Mesothelial cell of epicardium (in vitro differentiated cells): ENCODE results near the gene RORB. TPM values are rescaled to one million over a fixed set of nuclear protein-coding genes. Genes with fewer than 3 reads are reported as not detected.

ENCODE experiments used
- DNase-seq, 2 experiments: peaks; one replicate each; pipeline ENCODE4 v3.0.0; 2021; ENCODE audit warnings: low spot score in 2 of 2; ENCODE audit not compliant: unreplicated experiment in 2 of 2
- H3K27ac Mint-ChIP-seq: 2 replicates; pipeline ENCODE4 v1.8.0; 2021; ENCODE audit warnings: mixed read lengths
- H3K27me3 Mint-ChIP-seq: 2 replicates; pipeline ENCODE4 v1.8.0; 2021; ENCODE audit warnings: low read depth, mixed read lengths
- H3K36me3 Mint-ChIP-seq: 2 replicates; pipeline ENCODE4 v1.8.0; 2021; ENCODE audit warnings: mixed read lengths
- H3K4me1 Mint-ChIP-seq: 2 replicates; pipeline ENCODE4 v1.8.0; 2021; ENCODE audit warnings: mixed read lengths
- H3K4me3 Mint-ChIP-seq: 2 replicates; pipeline ENCODE4 v1.8.0; 2021; ENCODE audit warnings: mild to moderate bottlenecking, moderate library complexity, mixed read lengths
- H3K9me3 Mint-ChIP-seq: 2 replicates; pipeline ENCODE4 v1.8.0; 2021; ENCODE audit warnings: mixed read lengths
- CTCF ChIP-seq: fragments of 200-600 bp; sonication (generic); IDR thresholded peaks from one replicate; pipeline ENCODE4 v1.5.0; 2021; ENCODE audit warnings: antibody characterized with exemption; ENCODE audit not compliant: unreplicated experiment
- total RNA-seq: library from RNA; stranded (reverse); gene quantifications from 3 replicates; pipeline ENCODE4 v1.2.1, GENCODE V29; 2021

RORB gene
- 0.16 to 0.43 TPM (median 0.38 TPM) in 3 replicates for total RNA-seq

GRCh38 chr9:74496819-74497747 lies at the start of gene RORB:
TSS of gene RORB (plus strand) at chr9:74497335. CDS start at chr9:74497977, 642 bp downstream.
- no peaks in the 10 kb centered on the region for H3K9me3 Mint-ChIP-seq
- peaks cover 30% of the 10 kb centered on the region for H3K4me1 Mint-ChIP-seq
- no peak for TF ChIP-seq CTCF
- peak in 1 of 2 experiments; percentile 61 for DNase-seq
- peak within 1 kb of the TSS; percentile 75 for H3K4me3 Mint-ChIP-seq
- no peaks in the 10 kb centered on the region for H3K36me3 Mint-ChIP-seq
- peak within 1 kb of the TSS; percentile 1 for H3K27ac Mint-ChIP-seq
- peaks cover 93% of the 10 kb centered on the region for H3K27me3 Mint-ChIP-seq

GRCh38 chr9:74447451-74448193 lies 49.5 kb upstream of the RORB start:
- Mint-ChIP-seq H3K9me3 (peaks cover 11% of the 10 kb centered on the region), H3K27ac (no peak overlapping the region), H3K4me1 (peaks cover 2% of the 10 kb centered on the region), H3K27me3 (peaks cover 4% of the 10 kb centered on the region), H3K36me3 (no peaks in the 10 kb centered on the region), H3K4me3 (no peak overlapping the region)
- no peak for TF ChIP-seq CTCF
- no peak for DNase-seq

GRCh38 chr9:74449060-74449459 lies 48.1 kb upstream of the RORB start:
- DNase-seq = no peak
- no peak overlapping the region for H3K27ac Mint-ChIP-seq
- peaks cover 4% of the 10 kb centered on the region for H3K27me3 Mint-ChIP-seq
- no peaks in the 10 kb centered on the region for H3K36me3 Mint-ChIP-seq
- peaks cover 11% of the 10 kb centered on the region for H3K9me3 Mint-ChIP-seq
- H3K4me3 Mint-ChIP-seq = no peak overlapping the region
- H3K4me1 Mint-ChIP-seq = peaks cover 2% of the 10 kb centered on the region
- TF ChIP-seq CTCF = no peak

GRCh38 chr9:74458832-74459231 lies 38.3 kb upstream of the RORB start:
- Mint-ChIP-seq H3K27ac (no peak overlapping the region), H3K27me3 (peaks cover 2% of the 10 kb centered on the region), H3K4me3 (no peak overlapping the region), H3K9me3 (no peaks in the 10 kb centered on the region), H3K36me3 (no peaks in the 10 kb centered on the region), H3K4me1 (no peaks in the 10 kb centered on the region)
- DNase-seq = no peak
- TF ChIP-seq CTCF = no peak

- H3K4me1 Mint-ChIP-seq = peaks cover 8% of the 10 kb centered on the region
- no peak for DNase-seq
- H3K36me3 Mint-ChIP-seq = no peaks in the 10 kb centered on the region
- H3K4me3 Mint-ChIP-seq = no peak overlapping the region
- no peaks in the 10 kb centered on the region for H3K27me3 Mint-ChIP-seq
- TF ChIP-seq CTCF = no peak
- no peak overlapping the region for H3K27ac Mint-ChIP-seq
- no peaks in the 10 kb centered on the region for H3K9me3 Mint-ChIP-seq
Measured at GRCh38 chr9:74463825-74464224, 33.3 kb upstream of the RORB start.
